ENCODE results near the gene TP53RK. TPM values are rescaled to one million over a fixed set of nuclear protein-coding genes. Genes with fewer than 3 reads are reported as not detected.

TP53RK gene
- total and polyA plus RNA-seq, 2 of the 13 experiments (the other 11 are each of a cell fraction or from before 2014, with no cell fraction given): 12.9 to 25.5 TPM

DNA sequence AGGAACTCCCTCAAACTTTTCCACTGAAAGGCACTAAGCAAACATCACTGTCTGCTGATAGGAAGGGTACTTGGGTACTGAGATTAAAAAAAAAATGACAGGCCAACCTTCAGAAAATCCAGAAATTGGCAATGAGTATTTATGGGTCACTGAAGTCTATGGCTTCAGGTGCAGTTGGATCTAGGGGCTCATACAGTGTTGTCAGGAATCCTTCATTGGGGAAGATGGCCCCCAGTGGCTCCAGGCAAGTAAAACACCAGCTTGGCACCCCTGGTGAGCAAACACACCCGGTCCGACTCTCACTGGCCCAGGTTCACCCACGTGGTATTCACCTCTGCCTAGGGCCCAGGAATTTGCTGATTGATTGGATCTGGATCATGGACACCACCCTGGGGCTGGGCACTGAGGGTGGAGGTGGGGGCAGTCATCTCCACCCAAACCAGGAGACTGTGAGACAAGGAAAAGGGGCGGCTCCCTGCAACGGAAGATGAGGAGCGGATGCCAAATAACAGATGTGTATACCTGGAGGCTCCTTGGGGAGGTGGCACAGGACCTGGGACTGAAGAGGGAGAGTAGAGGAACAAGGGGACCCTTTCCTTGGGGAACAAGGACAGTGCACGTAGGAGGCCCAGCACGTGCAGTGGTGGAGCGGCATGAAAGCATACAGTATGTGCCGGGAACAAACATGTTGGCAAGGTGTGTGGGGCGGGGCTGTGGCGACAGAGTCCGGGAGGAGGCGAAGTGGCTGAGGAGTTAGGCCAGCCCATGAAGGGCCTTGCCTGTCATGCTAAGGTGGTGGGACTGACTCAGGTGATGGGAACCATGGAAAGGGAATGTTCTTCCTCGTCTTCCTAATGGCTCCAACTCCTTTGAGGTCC, 25.0 kb upstream of the TP53RK start (continued):
- TF ChIP-seq, protein P1, sequence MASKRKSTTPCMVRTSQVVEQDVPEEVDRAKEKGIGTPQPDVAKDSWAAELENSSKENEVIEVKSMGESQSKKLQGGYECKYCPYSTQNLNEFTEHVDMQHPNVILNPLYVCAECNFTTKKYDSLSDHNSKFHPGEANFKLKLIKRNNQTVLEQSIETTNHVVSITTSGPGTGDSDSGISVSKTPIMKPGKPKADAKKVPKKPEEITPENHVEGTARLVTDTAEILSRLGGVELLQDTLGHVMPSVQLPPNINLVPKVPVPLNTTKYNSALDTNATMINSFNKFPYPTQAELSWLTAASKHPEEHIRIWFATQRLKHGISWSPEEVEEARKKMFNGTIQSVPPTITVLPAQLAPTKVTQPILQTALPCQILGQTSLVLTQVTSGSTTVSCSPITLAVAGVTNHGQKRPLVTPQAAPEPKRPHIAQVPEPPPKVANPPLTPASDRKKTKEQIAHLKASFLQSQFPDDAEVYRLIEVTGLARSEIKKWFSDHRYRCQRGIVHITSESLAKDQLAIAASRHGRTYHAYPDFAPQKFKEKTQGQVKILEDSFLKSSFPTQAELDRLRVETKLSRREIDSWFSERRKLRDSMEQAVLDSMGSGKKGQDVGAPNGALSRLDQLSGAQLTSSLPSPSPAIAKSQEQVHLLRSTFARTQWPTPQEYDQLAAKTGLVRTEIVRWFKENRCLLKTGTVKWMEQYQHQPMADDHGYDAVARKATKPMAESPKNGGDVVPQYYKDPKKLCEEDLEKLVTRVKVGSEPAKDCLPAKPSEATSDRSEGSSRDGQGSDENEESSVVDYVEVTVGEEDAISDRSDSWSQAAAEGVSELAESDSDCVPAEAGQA (IDR thresholded peaks at IDR 0.05; ENCODE audit: low read depth): no peak
- TF ChIP-seq, protein P1 (CRISPR knock-in tag; IDR thresholded peaks at IDR 0.05; ENCODE audit: borderline replicate concordance): no peak
- no peak for TF ChIP-seq SIN3A (IDR thresholded peaks at IDR 0.05; ENCODE audit: borderline replicate concordance, low read depth, low read length)
- TF ChIP-seq ZNF879 (CRISPR knock-in tag; IDR thresholded peaks at IDR 0.05): no peak
- 0 out of 2 replicates have a peak, but pooled peaks have one; percentile 18 for TF ChIP-seq ZFX (CRISPR knock-in tag; IDR thresholded peaks at IDR 0.05; ENCODE audit: low read depth)
- peak; percentile 71; the same call in 1 of the 2 replicates for TF ChIP-seq ZC3H13 (CRISPR knock-in tag; IDR thresholded peaks at IDR 0.05)
- TF ChIP-seq ZBTB3 (CRISPR knock-in tag; IDR thresholded peaks at IDR 0.05; ENCODE audit: borderline replicate concordance, low read depth): no peak
- TF ChIP-seq PHB2 (IDR thresholded peaks at IDR 0.05; ENCODE audit: partially characterized antibody): no peak
- TF ChIP-seq ZNF280B (CRISPR knock-in tag; IDR thresholded peaks at IDR 0.05; ENCODE audit: borderline replicate concordance): peak; percentile 41; the same call in 1 of the 2 replicates
- no peak for TF ChIP-seq TGIF2 (CRISPR knock-in tag; IDR thresholded peaks at IDR 0.05)
- TF ChIP-seq LBX2 (CRISPR knock-in tag; IDR thresholded peaks at IDR 0.05; ENCODE audit: borderline replicate concordance): no peak
- TF ChIP-seq TEAD3 (CRISPR knock-in tag; optimal IDR thresholded peaks at IDR 0.05; ENCODE audit: borderline replicate concordance): no peak
- TF ChIP-seq ZNF788 (CRISPR knock-in tag; IDR thresholded peaks at IDR 0.05; ENCODE audit: borderline replicate concordance): no peak
- no peak for TF ChIP-seq FOXC1 (CRISPR knock-in tag; IDR thresholded peaks at IDR 0.05; ENCODE audit: borderline replicate concordance)
- no peak for TF ChIP-seq ZNF749 (CRISPR knock-in tag; IDR thresholded peaks at IDR 0.05; ENCODE audit: borderline replicate concordance)
- TF ChIP-seq HNF4A (CRISPR knock-in tag; IDR thresholded peaks at IDR 0.05): no peak
- no peak for TF ChIP-seq TAF15 (IDR thresholded peaks at IDR 0.05; ENCODE audit: low read depth, low read length, poor library complexity, severe bottlenecking)
- no peak for TF ChIP-seq TFDP2 (CRISPR knock-in tag; IDR thresholded peaks at IDR 0.05)

All from HepG2 (cell line).